ENCODE measurements around the gene CAB39.

DNA sequence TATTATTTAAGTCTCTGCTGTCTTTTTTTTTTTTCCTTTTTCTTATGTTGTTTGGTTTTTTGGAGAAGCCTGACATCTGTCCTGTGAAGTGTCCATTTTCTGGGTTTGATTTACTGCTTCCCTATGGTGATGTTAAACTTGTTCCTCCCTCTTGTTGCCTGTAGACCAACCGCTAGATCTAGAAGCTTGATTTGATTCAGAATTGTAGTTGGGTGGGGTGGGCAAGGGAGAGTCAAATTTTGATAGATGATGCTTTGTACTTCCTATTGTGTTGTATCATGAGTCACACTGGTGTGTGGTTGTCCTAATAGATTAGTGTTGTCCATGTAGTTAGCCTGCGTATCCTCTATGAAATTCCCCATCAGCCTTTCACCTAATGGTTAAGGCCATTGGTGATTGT, 35.4 kb downstream of the CAB39 start:
- TF ChIP-seq POLR2AphosphoS5 (IDR thresholded peaks at IDR 0.05) = no peak
- TF ChIP-seq, protein P1, sequence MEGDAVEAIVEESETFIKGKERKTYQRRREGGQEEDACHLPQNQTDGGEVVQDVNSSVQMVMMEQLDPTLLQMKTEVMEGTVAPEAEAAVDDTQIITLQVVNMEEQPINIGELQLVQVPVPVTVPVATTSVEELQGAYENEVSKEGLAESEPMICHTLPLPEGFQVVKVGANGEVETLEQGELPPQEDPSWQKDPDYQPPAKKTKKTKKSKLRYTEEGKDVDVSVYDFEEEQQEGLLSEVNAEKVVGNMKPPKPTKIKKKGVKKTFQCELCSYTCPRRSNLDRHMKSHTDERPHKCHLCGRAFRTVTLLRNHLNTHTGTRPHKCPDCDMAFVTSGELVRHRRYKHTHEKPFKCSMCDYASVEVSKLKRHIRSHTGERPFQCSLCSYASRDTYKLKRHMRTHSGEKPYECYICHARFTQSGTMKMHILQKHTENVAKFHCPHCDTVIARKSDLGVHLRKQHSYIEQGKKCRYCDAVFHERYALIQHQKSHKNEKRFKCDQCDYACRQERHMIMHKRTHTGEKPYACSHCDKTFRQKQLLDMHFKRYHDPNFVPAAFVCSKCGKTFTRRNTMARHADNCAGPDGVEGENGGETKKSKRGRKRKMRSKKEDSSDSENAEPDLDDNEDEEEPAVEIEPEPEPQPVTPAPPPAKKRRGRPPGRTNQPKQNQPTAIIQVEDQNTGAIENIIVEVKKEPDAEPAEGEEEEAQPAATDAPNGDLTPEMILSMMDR (IDR thresholded peaks at IDR 0.05) = no peak
